K562 (cell line): Measurements from ENCODE around the gene GUK1. TPM values are rescaled to one million over a fixed set of nuclear protein-coding genes. Genes with fewer than 3 reads are reported as not detected.

ENCODE experiments used
- ARID3A ChIP-seq: IDR thresholded peaks from 2 replicates; pipeline ENCODE4 v1.6.1; 2012; ENCODE audit warnings: low read depth, low read length, improper control_type of control experiment, borderline replicate concordance
- CCNT2 ChIP-seq: IDR thresholded peaks from 2 replicates; pipeline ENCODE4 v1.6.1; 2011; ENCODE audit warnings: borderline replicate concordance, low read depth, mild to moderate bottlenecking, moderate library complexity, mixed read lengths, low read length; ENCODE audit not compliant: insufficient read length; ENCODE audit errors: extremely low read depth
- E2F6 ChIP-seq, 2 experiments: IDR thresholded peaks; 2 replicates each; pipeline ENCODE4 v1.6.1; 2011; ENCODE audit warnings: borderline replicate concordance in 1 of 2, control low read depth in 1 of 2, low read depth in 1 of 2, low read length in 1 of 2, mild to moderate bottlenecking in 1 of 2, mixed read lengths in 1 of 2, moderate library complexity in 1 of 2; ENCODE audit not compliant: insufficient read depth in 1 of 2, insufficient read length in 1 of 2, poor library complexity in 1 of 2, severe bottlenecking in 1 of 2; ENCODE audit errors: extremely low read depth in 1 of 2
- FOXJ3 ChIP-seq: sonication (generic); formaldehyde crosslinking; IDR thresholded peaks from 2 replicates; pipeline ENCODE4 v1.4.0; 2020; ENCODE audit warnings: mild to moderate bottlenecking, missing genetic modification reagents
- FOXK2 ChIP-seq, 2 experiments: fragments of 450-650 bp; IDR thresholded peaks in 1 of 2; conservative IDR thresholded peaks in 1 of 2; 2 replicates each; pipeline ENCODE4 v1.6.1; 2016; ENCODE audit warnings: low read depth in 2 of 2, mild to moderate bottlenecking in 1 of 2
- IRF1 ChIP-seq: sonication (generic); formaldehyde crosslinking; IDR thresholded peaks from 2 replicates; pipeline ENCODE4 v1.8.0; 2022; ENCODE audit warnings: missing genetic modification reagents, mild to moderate bottlenecking, borderline replicate concordance
- MCM3 ChIP-seq: fragments of 450-650 bp; IDR thresholded peaks from 2 replicates; pipeline ENCODE4 v1.6.1; 2016
- POLR2AphosphoS2 ChIP-seq: IDR thresholded peaks from 2 replicates; pipeline ENCODE4 v1.6.1; 2012; ENCODE audit warnings: low read length, improper control_type of control experiment
- SMARCC2 ChIP-seq: fragments of 450-650 bp; IDR thresholded peaks from 2 replicates; pipeline ENCODE4 v1.6.1; 2017; ENCODE audit warnings: antibody characterized with exemption, moderate library complexity, mild to moderate bottlenecking, low read depth
- TFAP4 ChIP-seq: sonication (generic); formaldehyde crosslinking; IDR thresholded peaks from 2 replicates; pipeline ENCODE4 v1.8.0; 2022; ENCODE audit warnings: missing genetic modification reagents, mild to moderate bottlenecking, moderate library complexity, borderline replicate concordance
- UBTF ChIP-seq, 2 experiments: IDR thresholded peaks; 2 replicates each; pipeline ENCODE4 v1.6.1; 2012; ENCODE audit warnings: improper control_type of control experiment in 2 of 2, low read depth in 2 of 2, low read length in 2 of 2, borderline replicate concordance in 1 of 2
- ZFPM2 ChIP-seq: fragments of 250-450 bp; sonication (Bioruptor Pico); IDR thresholded peaks from 2 replicates; pipeline ENCODE4 v1.5.1; 2022; ENCODE audit warnings: mild to moderate bottlenecking
- ZNF274 ChIP-seq: IDR thresholded peaks from 2 replicates; pipeline ENCODE4 v1.6.1; 2011; ENCODE audit warnings: low read depth, mild to moderate bottlenecking, low read length, moderate library complexity, borderline replicate concordance
- ZNF639 ChIP-seq, 2 experiments: fragments of 200-800 bp in 1 of 2; sonication (Bioruptor generic) in 1 of 2; sonication (generic) in 1 of 2; formaldehyde crosslinking in 1 of 2; IDR thresholded peaks in 1 of 2; conservative IDR thresholded peaks in 1 of 2; 2 replicates each; pipeline versions ENCODE4 v1.5.0 to v1.6.1; 2016 to 2020; ENCODE audit warnings: missing compliant biosample characterization in 1 of 2, missing genetic modification characterization in 1 of 2, missing genetic modification reagents in 1 of 2
- ZNF668 ChIP-seq: fragments of 250-450 bp; sonication (Bioruptor Pico); IDR thresholded peaks from 2 replicates; pipeline ENCODE4 v1.8.0; 2022; ENCODE audit warnings: mild to moderate bottlenecking, inconsistent platforms
- polyA plus RNA-seq, 8 experiments: library from polyadenylated mRNA; depleted of rRNA in 4 of 8; stranded (reverse) in 5 of 8; unstranded in 3 of 8; fragments of >200 nt; fragmentation: Nextera tagmentation in 2 of 8; fragmentation: Illumina TruSeq in 1 of 8; extraction: Ambion mirVana in 2 of 8; extraction: Trizol in 1 of 8; gene quantifications; 2 replicates each; pipeline versions ENCODE4 v1.2.1 to v1.2.3, GENCODE V29; 2011 to 2014; ENCODE audit warnings: inconsistent platforms in 1 of 8, missing spikeins in 1 of 8
- total RNA-seq, 7 experiments: library from RNA; depleted of rRNA in 6 of 7; stranded (reverse); fragments of >200 nt in 6 of 7; fragmentation: Illumina TruSeq in 2 of 7; extraction: Trizol in 2 of 7; gene quantifications; 2 replicates each; pipeline versions ENCODE4 v1.2.1 to v1.2.3, GENCODE V29; 2011 to 2021; ENCODE audit warnings: low replicate concordance in 1 of 7

The GUK1 gene
- total and polyA plus RNA-seq, 9 of the 15 experiments (the other 6 are each of a cell fraction or from before 2014, with no cell fraction given) = 7.0 to 331 (median 132) TPM

GRCh38 chr1:228092342-228093049, 47.6 kb upstream of the GUK1 start (continued):
- TF ChIP-seq UBTF (IDR thresholded peaks at IDR 0.05; ENCODE audit: borderline replicate concordance in 1 of 2, low read depth in 2 of 2, low read length in 2 of 2) (no peak), ZFPM2 (no peak), ARID3A (no peak), IRF1 (no peak), CCNT2 (no peak), POLR2AphosphoS2 (0 out of 2 replicates have a peak, but pooled peaks have one; percentile 33), ZNF639 (CRISPR knock-in tag; conservative IDR thresholded peaks at IDR 0.05 in 1 of 2, IDR thresholded peaks at IDR 0.05 in 1 of 2) (no peak), SMARCC2 (no peak), TFAP4 (CRISPR knock-in tag) (no peak), E2F6 (IDR thresholded peaks at IDR 0.05; ENCODE audit: borderline replicate concordance in 1 of 2, extremely low read depth in 1 of 2, insufficient read depth in 1 of 2, insufficient read length in 1 of 2, low read depth in 1 of 2, low read length in 1 of 2, poor library complexity in 1 of 2, severe bottlenecking in 1 of 2) (no peak), FOXK2 (conservative IDR thresholded peaks at IDR 0.05 in 1 of 2, IDR thresholded peaks at IDR 0.05 in 1 of 2; ENCODE audit: low read depth in 2 of 2) (no peak), MCM3 (no peak), ZNF274 (no peak), FOXJ3 (no peak), ZNF668 (CRISPR knock-in tag) (no peak)
